Activated CD8-positive, alpha-beta memory T cell treated with anti-CD3 and anti-CD28 coated beads for 4 hours (primary cell): ENCODE measurements around the gene SLC4A1.
"Not testable (repeated sequence)": the region's sequence is repeated elsewhere in the genome, so short reads cannot be mapped to it uniquely, and the experiment has no call there.

Experiments used
- DNase-seq, 2 donors: peaks; one replicate each; pipeline ENCODE4 v3.0.0-alpha.2; 2020; ENCODE audit warnings: low read depth in 2 of 2

The SLC4A1 gene

DNA sequence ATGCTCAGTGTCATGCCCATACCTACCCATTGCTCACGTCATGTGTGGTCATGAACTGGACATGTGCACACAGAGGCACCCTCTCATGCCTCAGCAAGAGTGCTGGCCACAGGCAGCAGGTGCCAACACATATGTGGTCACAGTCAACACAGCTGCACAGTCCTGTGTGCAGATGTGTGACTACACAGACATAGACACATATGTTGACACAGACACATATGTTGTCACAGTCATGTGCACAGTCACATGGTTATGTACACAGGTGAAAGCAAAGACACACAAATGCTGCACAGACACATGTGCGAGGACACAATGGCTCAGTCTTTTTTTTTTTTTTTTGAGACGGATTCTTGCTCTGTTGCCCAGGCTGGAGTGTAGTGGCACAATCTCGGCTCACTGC is 11.3 kb downstream of the SLC4A1 start:
- DNase-seq: no peak

DNA sequence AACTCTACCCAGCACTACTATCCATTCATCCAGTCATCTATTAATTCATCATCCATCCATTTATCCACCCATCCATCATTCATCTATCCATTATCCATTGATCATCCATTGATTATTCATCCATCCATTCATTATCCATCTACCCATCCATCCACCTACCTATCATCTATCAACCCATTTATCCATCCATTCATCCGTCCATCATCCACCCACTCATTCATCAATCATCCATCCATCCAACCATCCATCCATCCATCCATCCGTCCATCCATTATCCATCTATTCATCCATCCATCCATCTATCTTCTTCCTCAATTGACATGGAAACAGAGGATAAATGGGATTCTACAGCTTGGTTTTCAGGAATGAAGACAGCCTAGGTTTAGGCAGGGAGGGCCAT is 12.0 kb downstream of the SLC4A1 start:
- no peak for DNase-seq

DNA sequence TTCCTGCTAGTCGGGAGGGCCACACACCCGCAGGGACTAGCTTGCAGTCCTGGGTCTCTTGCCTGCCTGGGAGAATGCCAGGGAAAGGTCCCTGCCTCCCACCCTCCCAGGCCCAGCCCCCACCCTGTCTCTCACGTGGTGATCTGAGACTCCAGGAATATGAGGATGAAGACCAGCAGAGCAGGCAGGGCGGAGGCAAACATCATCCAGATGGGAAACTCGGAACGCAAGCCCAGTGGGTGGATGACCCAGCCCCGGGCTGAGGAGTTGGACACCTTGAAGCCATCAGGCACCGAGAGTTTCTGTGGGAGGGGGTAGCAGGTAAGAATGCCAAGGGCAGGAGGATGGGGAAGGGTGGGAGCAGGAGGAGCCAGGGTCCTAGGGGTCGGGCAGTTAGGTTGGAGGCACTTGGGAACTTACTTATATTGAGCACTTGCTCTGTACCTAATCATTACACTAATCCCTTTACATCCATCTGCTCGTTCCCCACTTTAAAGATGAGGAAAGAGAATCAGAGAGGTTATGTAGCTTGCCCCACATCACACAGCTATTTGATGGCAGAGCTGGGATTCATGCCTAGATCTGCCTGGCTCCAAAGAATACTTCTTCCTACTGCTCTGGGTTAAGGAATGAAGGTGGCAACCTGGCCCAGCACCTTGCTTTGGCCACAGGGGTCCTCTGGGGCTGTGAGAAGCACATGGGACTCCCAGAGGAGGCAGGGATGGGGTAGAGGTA is 13.4 kb downstream of the SLC4A1 start:
- no peak for DNase-seq

DNA sequence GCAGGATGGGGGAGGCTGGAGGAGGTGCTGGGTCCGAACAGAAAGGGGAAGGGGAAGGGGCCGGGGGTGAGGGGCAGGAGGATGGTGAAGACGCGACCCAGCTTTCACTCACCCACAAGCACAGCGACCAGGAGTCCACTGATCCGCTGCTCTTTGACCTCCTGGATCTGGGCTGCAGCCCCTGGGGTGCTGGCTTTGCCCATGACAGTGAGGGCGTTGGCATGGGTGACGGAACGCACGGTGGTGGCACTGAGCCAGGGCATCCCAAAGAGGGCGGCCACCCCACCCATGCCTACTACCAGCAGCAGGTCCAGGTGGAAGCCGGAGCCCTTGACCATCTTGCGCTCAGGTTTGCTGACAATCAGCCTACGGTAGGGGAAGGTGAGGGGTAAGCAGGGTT is 14.9 kb downstream of the SLC4A1 start:
- no peak for DNase-seq

DNA sequence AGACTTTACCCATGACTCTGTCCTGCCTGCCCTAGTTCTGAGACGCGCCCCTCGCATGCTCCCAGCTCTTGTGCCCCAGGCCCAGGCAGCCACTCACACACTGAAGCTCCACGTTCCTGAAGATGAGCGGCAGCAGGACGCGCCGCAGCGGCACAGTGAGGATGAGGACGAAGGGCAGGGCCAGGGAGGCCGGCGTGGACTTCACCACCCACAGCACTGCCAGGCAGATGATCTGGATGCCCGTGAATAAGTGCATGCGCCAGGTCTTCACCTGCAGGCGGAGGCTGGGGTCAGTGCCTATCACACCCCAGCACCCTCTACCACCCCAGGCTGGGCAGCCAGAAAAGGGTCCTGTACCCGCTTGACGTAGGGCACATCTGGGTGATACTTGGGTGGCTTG is 16.9 kb downstream of the SLC4A1 start:
- DNase-seq: no peak

DNA sequence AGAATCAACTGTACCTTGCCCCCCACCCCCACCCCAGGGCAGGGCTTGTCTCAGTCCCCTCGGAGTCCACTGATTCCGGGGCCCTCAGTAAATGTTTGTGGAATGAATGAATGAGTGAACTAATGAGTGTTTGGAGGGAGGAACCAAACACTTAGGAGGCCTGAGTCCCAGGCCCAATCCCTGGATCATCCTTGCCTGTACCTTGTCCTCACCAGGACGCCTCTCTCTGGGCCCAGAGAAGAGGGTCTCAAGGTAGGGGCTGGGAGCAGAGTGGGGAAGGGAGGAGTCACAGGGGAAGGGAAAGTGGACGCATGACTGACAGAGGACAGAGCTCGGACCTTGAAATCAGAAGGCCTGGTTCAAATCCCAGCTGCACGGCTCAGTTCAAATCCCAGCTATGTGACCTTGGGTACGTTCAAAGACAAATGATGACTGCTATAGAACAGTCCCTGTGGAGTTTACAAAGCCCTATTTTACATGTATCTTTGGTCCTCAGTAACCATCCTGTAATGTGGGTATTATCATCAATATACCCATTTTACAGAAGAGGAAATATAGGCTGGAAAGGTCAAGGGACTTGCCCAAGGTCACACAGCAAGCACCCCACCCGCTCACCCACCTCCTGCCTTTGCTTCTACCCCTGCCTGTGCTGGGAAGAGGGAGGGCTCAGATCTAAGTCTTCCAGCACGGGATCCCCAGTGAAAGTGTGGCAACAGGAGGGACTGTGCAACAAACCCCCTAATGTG is 18.3 kb downstream of the SLC4A1 start:
- DNase-seq: no peak

DNA sequence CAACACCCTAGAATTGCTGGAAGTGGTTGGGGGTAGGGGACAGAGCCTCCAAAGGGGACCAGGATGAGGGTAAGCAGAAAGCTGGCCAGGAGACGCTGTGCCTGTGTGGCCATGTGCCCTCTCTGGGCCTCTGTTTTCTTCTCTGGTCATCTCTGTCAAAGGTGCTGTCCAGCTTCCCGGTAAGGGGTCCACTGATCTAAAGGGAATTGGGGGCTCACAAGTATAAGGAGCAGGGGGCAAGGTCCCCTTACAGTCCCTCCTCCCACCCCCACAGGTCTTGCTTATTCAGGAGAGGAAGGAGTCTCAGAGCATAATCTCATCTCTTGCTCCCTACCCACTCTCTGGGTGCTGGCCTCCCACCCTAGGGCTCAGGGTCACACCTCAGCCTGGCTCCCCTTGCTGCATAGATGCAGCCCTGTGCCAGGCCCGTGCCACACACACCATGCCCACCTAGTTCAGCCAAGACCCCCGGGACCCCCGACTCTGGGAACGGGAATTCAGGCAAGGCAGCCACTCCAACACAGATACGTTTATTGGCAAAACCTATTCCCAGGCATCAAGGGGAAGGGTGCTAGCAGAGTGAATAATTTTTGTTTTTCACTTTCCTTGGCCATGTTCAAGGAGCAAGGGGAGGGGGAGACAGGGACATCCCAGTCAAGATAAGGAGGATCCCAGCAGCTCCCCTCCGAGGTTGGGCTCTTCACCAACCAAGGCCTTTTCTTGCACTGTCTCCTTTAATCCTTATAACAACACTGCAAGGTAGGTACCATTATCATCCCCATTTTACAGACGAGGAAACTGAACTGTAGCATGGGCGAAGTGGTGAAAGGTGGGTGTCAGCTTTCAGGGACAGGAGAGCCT is 19.8 kb downstream of the SLC4A1 start:
- DNase-seq: no peak

DNA sequence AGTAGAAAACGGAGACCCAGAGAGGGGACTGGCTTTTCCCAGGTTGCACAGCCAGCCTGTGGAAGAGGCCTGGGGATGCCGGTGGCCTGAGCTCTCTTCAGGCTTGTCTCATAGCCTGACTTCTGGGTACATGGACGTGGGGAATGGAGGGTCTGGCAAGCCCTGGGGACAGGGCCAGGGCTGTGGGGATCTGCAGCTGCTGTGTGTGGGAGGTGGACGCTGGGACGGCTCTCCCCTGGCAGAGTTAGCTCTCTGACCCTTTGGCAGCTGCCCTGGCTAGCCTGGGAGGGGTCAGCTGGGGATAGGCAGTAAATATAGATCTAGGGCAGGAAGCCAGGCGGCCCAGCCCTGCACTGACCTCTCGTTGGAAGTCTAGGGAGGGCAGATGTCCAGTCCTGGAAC is 20.5 kb downstream of the SLC4A1 start:
- DNase-seq: no peak

DNA sequence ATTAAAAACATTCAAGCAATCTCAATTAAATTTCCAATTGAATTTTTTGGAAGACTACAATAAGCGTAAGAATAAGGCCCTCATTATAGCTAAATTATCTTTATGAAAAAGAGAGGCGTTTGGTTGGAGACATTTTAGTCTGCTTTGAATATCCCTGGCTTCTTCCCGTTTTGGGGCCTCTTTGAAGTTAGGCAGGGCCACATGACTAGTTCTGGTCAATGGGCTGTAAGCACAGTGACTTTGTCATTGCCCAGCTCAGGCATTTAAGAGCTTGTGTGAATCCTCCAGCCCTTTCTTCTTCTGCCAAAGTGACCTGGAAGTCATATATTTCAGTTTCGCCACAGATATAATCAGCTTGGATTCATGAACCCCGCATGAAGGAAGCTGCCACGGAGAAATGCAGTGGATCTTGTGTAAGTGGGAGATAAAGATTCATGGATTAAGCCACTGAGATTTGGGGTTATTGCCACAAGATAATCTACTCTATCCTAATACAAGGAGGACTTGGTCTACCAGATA is 26.8 kb downstream of the SLC4A1 start:
- DNase-seq: no peak

DNA sequence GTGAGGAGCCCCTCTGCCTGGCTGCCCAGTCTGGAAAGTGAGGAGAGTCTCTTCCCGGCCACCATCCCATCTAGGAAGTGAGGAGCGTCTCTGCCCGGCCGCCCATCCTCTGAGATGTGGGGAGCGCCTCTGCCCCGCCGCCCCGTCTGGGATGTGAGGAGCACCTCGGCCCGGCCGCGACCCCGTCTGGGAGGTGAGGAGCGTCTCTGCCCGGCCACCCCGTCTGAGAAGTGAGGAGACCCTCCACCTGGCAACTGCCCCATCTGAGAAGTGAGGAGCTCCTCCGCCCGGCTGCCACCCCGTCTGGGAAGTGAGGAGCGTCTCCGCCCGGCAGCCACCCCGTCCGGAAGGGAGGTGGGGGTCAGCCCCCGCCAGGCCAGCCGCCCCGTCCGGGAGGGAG is 30.0 kb downstream of the SLC4A1 start:
- not testable (repeated sequence) for DNase-seq

DNA sequence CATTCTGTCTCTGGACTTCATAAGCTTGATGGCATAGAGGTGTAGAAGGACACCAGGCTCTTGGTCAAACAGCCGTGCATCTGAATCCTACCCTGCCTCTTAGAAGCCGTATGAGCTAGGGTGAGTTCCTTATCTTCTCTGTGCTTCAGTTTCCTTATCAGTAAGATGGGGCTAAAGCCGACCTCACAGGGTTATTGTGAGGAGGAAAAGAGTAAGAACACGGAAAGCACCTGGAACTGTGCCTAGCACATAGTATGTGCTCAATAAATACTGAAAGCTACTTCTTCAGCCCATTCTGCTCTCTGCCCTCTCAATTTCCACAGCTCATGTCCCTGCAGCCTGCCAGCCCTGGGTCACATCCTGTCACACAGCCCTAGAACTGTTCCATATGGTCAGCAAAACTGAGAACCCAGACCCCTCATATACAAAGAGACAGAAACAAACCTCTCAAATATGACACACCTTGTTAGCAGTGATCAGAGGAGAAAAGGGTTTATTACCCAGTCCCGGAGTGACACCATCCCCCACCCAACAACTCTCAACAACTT is 31.4 kb downstream of the SLC4A1 start:
- no peak for DNase-seq

DNA sequence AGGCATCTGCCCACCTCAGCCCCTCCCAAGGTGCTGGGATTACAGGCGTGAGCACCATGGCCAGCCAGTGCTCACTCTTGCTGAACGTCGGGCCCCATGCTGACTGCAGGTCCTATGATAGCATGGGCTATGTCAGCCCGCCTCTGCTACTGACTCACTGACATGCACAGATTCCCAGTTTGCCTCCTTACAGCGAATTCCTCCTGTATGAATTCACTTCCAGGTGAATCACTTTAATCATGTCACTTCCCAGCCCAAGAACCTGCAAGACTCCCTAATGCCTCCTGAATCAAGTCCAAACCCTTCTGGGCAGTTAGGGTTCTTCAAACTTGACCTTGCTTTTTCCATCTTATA is 32.4 kb downstream of the SLC4A1 start:
- no peak for DNase-seq

DNA sequence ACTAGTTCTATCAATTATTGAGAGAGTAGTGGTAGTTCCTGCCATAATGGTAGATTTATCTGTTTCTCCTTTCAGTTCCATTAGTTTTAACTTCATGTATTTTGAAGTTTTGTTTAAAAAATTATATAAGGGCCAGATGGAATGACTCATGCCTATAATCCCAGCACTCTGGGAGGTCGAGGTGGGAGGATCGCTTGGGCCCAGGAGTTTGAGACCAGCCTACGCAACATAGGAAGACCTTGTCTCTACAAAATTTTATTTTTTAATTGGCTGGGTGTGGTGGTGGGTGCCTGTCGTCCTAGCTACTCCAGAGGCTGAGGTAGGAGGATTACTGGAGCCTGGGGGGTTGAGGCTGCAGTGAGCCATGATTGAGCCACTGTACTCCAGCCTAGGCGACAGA is 34.4 kb downstream of the SLC4A1 start:
- DNase-seq: no peak

DNA sequence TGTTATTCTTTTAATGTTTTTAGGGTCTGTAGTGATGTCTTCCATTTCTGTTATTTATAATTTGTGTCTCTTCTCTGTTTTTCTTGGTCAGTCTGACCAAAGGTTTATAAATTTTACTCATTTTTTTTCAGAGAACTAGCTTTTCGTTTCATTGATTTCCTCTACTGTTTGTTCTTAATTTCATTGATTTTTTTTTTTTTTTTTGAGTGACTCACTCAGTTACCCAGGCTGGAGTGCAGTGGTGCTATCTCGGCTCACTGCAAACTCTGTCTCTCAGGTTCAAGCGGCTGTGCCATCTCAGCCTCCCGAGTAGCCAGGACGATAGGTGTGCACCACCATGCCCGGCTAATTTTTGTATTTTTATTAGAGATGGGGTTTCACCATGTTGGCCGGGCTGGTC is 35.9 kb downstream of the SLC4A1 start:
- no peak for DNase-seq

DNA sequence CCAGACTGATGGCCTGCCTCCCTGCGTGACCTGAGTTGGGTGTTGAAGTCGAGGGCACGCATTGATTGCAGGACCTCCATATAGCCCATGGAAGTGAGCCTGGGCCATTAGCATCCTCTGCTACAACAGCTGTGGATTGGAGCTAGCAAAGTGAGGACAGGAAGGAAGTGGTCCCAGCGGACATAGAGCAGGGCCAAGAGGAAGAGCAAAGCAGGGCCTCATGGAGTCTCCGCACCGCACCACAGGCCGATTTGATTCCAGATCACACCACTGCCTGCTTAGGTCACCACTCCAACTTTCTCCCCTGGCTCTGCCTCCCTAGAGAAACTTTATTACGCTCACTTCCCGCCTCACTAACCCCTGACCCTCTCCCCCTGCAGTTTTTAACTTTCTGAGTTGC is 37.8 kb downstream of the SLC4A1 start:
- no peak for DNase-seq

DNA sequence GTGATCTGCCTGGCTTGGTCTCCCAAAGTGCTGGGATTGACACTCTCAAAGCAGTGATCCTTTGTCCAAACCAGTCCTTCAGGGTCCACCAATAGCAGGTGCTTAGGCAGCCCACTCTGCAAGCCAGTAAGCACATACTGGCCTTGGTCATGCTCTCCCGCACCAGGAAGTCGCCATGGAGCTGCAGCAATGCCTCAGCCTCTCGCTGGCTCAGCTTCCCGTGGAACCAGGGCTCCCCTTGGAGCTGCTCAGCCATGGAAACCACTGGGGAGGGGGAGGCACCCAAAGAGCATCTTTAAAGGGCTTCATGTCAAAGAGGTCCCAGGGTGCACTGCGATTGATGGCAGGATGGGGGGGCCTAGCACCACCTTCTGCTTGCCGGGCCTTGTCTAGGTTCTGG is 38.8 kb downstream of the SLC4A1 start:
- DNase-seq: no peak

DNA sequence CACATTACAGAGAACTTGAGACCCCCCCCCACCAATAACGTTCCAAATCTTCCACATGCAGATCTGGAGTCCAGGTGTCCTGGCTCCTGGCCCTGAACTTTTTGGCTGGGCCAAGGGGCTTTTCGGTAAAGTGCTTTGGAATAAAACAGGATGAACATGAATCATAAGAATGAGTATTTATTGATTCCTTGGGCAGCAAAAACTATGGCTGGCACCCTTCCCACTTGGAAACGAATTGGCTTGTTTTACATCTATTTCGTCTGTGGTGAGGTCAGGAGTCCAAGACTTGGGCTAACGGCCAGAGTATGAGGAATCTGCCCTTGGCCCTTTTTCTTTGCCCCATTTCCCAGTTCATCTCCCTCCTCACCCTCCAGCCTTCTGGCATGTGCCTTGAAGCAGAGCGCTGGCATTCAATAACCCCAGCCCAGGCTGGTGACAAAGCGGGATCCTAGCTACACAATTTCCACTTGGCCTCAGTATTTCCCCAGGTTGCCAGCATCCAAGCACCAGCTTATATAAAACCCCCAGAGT is 44.3 kb downstream of the SLC4A1 start:
- no peak for DNase-seq

DNA sequence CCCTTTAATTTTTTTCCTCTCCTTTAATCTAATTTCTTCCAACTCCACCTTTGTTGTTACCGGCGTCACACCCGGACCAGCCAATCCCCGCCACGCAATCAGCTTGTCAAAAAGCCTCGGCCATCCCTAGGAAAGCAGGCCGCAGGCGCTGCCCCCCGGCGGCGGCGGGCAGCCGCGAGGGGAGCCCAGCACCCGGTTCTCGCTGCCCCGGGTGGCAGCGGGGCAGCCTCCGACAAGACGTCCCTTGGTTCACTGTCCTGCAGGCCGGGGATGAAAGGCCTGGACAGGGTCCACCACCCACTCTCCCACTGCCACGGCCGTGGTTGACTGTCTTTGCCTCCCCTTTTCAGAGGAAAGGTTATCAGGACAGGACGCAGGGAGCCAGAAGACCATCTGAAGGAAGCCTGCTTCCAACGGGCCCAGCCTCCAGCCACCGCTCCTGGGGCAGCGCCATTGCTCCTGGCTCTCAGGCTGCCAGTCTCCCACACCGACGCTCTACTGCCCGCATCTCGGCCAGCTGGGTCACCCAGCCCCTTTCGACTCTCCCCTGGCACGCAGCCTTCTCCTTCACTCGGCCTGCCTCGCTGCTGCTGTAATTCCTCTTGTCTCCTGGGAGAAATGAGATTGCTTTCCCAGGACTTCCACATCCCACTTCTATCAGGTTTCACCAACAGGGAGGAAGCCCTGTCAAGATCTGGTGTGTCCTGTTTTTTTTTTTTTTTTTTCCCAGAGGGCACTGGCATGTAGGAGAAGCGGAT is 45.6 kb downstream of the SLC4A1 start:
- DNase-seq: no peak

DNA sequence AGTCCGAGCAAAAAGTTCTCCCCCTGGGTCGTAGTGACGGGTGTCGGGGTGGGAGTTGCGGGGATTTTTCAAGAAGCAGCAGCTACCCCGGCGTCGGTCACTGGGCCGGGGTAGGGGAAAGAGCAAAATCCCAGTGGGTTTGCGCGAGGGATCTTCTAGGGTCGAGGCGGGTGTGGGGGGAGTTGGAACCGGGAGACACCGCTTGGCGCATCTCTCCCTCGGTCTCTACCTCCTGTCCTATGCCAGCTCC is 46.1 kb downstream of the SLC4A1 start:
- DNase-seq: no peak

DNA sequence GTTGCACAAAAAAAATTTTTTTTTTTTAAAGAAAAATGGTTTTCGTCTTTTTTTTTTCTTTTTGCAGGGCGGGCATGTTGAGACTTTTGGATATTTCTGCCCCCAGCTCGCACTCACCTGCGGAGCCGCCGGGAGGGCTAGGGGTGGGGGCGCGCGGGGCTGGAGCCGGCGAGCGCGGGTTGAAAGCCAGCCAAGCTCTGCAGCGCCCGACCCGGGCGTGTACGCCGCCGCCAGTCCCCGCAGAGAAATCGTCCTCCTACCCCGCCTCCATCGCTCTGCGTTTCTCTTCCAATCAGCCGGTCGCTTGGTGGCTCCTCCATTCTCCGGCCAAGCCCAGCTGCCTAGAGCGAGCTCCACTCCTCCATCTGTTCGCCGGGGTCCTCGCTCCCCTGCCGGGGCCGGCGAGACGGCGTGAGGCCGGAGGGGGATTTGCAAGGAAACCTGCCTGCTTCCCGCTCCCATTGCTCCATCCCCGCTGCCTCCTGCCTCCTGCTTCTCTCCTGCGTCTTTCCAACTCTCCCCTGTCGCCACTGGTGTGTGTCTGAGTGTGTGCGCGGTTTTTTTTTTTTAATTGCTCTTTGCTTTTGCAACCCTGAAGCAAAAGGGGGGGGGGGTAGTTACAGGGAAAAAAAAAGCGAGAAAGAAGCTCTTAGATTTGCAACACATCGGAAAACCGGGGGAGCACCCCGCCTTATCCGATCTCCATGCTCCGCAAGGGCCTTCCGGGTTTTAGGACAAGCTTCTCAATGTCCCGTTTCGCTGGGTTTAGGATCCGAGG is 46.7 kb downstream of the SLC4A1 start:
- no peak for DNase-seq
